ENCODE results near the gene SRC. TPM values are rescaled to one million over a fixed set of nuclear protein-coding genes. Genes with fewer than 3 reads are reported as not detected.

The SRC gene
- total RNA-seq, 1 donor from 2014 or later: 25.1 TPM

- H3K4me1 Mint-ChIP-seq (ENCODE audit: low read depth): peaks cover 27% of the 10 kb centered on the region
- DNase-seq (ENCODE audit: low spot score): no peak
- TF ChIP-seq CTCF (IDR thresholded peaks at IDR 0.05): no peak
These were observed 46.0 kb upstream of the SRC start for GRCh38 chr20:37299718-37300528.

GRCh38 chr20:37301120-37301519 is 44.8 kb upstream of the SRC start:
- peaks cover 18% of the 10 kb centered on the region for H3K4me1 Mint-ChIP-seq (ENCODE audit: low read depth)
- no peaks in the 10 kb centered on the region for H3K9me3 Mint-ChIP-seq (ENCODE audit: low read depth)
- peaks cover 20% of the 10 kb centered on the region for H3K36me3 Mint-ChIP-seq (ENCODE audit: low read depth)
- no peaks in the 10 kb centered on the region for H3K27me3 Mint-ChIP-seq (ENCODE audit: low read depth)
- H3K27ac Mint-ChIP-seq (ENCODE audit: unreplicated experiment): no peak overlapping the region
- TF ChIP-seq CTCF (IDR thresholded peaks at IDR 0.05): no peak
- no peak overlapping the region for H3K4me3 Mint-ChIP-seq (ENCODE audit: unreplicated experiment)
- no peak for DNase-seq (ENCODE audit: low spot score)

More at GRCh38 chr20:37299718-37300528, 46.0 kb upstream of the SRC start:
- Mint-ChIP-seq H3K9me3 (ENCODE audit: low read depth) (no peaks in the 10 kb centered on the region), H3K36me3 (ENCODE audit: low read depth) (peaks cover 20% of the 10 kb centered on the region), H3K27ac (ENCODE audit: unreplicated experiment) (peak overlapping the region; percentile 4), H3K4me3 (ENCODE audit: unreplicated experiment) (no peak overlapping the region), H3K27me3 (ENCODE audit: low read depth) (no peaks in the 10 kb centered on the region)

- H3K27ac Mint-ChIP-seq (ENCODE audit: unreplicated experiment): no peak overlapping the region
- H3K4me1 Mint-ChIP-seq (ENCODE audit: low read depth): peaks cover 14% of the 10 kb centered on the region
- no peaks in the 10 kb centered on the region for H3K9me3 Mint-ChIP-seq (ENCODE audit: low read depth)
- no peaks in the 10 kb centered on the region for H3K27me3 Mint-ChIP-seq (ENCODE audit: low read depth)
- TF ChIP-seq CTCF (IDR thresholded peaks at IDR 0.05): no peak
- DNase-seq (ENCODE audit: low spot score): no peak
- peaks cover 20% of the 10 kb centered on the region for H3K36me3 Mint-ChIP-seq (ENCODE audit: low read depth)
- no peak overlapping the region for H3K4me3 Mint-ChIP-seq (ENCODE audit: unreplicated experiment)
These were observed 44.4 kb upstream of the SRC start for GRCh38 chr20:37301558-37301957.

- H3K9me3 Mint-ChIP-seq (ENCODE audit: low read depth): no peaks in the 10 kb centered on the region
- H3K4me1 Mint-ChIP-seq (ENCODE audit: low read depth): peaks cover 5% of the 10 kb centered on the region
- DNase-seq (ENCODE audit: low spot score): no peak
- H3K27ac Mint-ChIP-seq (ENCODE audit: unreplicated experiment): no peak overlapping the region
- TF ChIP-seq CTCF (IDR thresholded peaks at IDR 0.05): no peak
- no peaks in the 10 kb centered on the region for H3K27me3 Mint-ChIP-seq (ENCODE audit: low read depth)
- H3K4me3 Mint-ChIP-seq (ENCODE audit: unreplicated experiment): no peak overlapping the region
- H3K36me3 Mint-ChIP-seq (ENCODE audit: low read depth): peaks cover 18% of the 10 kb centered on the region
These were observed 43.0 kb upstream of the SRC start for GRCh38 chr20:37302981-37303380.

GRCh38 chr20:37303637-37304036 is 42.3 kb upstream of the SRC start:
- no peak for TF ChIP-seq CTCF (IDR thresholded peaks at IDR 0.05)
- H3K27ac Mint-ChIP-seq (ENCODE audit: unreplicated experiment): no peak overlapping the region
- H3K36me3 Mint-ChIP-seq (ENCODE audit: low read depth): peaks cover 18% of the 10 kb centered on the region
- no peaks in the 10 kb centered on the region for H3K27me3 Mint-ChIP-seq (ENCODE audit: low read depth)
- H3K4me1 Mint-ChIP-seq (ENCODE audit: low read depth): peaks cover 5% of the 10 kb centered on the region
- no peak overlapping the region for H3K4me3 Mint-ChIP-seq (ENCODE audit: unreplicated experiment)
- no peak for DNase-seq (ENCODE audit: low spot score)
- no peaks in the 10 kb centered on the region for H3K9me3 Mint-ChIP-seq (ENCODE audit: low read depth)

Measured in chondrocyte (in vitro differentiated cells).